NT2/D1 (cell line): Measurements from ENCODE around the gene EXOC5.

Source experiments
- DNase-seq: peaks from one replicate; pipeline ENCODE4 v3.0.0-alpha.2; 2011; ENCODE audit warnings: low read depth, low spot score
- H3K27me3 ChIP-seq: 2 replicates; pipeline ENCODE4 v1.6.0; 2011; ENCODE audit warnings: mild to moderate bottlenecking; ENCODE audit not compliant: insufficient read length, insufficient read depth
- H3K36me3 ChIP-seq: 2 replicates; pipeline ENCODE4 v1.6.1; 2011; ENCODE audit warnings: mild to moderate bottlenecking, low read length, mixed read lengths; ENCODE audit not compliant: insufficient read depth, insufficient read length
- H3K4me1 ChIP-seq: 2 replicates; pipeline ENCODE4 v1.5.1; 2011; ENCODE audit not compliant: insufficient read depth, insufficient read length
- H3K4me3 ChIP-seq: 2 replicates; pipeline ENCODE4 v1.5.1; 2011; ENCODE audit warnings: low read depth; ENCODE audit not compliant: insufficient read length
- H3K9ac ChIP-seq: 2 replicates; pipeline ENCODE4 v1.6.0; 2011; ENCODE audit warnings: low read depth; ENCODE audit not compliant: insufficient read length
- H3K9me3 ChIP-seq: 2 replicates; pipeline ENCODE4 v1.5.1; 2011; ENCODE audit warnings: mild to moderate bottlenecking, low read length; ENCODE audit not compliant: insufficient read depth
- SUZ12 ChIP-seq: IDR thresholded peaks from 2 replicates; pipeline ENCODE4 v1.6.1; 2011; ENCODE audit not compliant: insufficient read length, insufficient read depth; ENCODE audit errors: extremely low read depth
- YY1 ChIP-seq: IDR thresholded peaks from 2 replicates; pipeline ENCODE4 v1.6.1; 2011; ENCODE audit not compliant: insufficient read length, insufficient read depth
- ZNF274 ChIP-seq: IDR thresholded peaks from 2 replicates; pipeline ENCODE4 v1.6.1; 2011; ENCODE audit warnings: mild to moderate bottlenecking, low read depth, low read length

The EXOC5 gene, protein sequence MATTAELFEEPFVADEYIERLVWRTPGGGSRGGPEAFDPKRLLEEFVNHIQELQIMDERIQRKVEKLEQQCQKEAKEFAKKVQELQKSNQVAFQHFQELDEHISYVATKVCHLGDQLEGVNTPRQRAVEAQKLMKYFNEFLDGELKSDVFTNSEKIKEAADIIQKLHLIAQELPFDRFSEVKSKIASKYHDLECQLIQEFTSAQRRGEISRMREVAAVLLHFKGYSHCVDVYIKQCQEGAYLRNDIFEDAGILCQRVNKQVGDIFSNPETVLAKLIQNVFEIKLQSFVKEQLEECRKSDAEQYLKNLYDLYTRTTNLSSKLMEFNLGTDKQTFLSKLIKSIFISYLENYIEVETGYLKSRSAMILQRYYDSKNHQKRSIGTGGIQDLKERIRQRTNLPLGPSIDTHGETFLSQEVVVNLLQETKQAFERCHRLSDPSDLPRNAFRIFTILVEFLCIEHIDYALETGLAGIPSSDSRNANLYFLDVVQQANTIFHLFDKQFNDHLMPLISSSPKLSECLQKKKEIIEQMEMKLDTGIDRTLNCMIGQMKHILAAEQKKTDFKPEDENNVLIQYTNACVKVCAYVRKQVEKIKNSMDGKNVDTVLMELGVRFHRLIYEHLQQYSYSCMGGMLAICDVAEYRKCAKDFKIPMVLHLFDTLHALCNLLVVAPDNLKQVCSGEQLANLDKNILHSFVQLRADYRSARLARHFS

DNA sequence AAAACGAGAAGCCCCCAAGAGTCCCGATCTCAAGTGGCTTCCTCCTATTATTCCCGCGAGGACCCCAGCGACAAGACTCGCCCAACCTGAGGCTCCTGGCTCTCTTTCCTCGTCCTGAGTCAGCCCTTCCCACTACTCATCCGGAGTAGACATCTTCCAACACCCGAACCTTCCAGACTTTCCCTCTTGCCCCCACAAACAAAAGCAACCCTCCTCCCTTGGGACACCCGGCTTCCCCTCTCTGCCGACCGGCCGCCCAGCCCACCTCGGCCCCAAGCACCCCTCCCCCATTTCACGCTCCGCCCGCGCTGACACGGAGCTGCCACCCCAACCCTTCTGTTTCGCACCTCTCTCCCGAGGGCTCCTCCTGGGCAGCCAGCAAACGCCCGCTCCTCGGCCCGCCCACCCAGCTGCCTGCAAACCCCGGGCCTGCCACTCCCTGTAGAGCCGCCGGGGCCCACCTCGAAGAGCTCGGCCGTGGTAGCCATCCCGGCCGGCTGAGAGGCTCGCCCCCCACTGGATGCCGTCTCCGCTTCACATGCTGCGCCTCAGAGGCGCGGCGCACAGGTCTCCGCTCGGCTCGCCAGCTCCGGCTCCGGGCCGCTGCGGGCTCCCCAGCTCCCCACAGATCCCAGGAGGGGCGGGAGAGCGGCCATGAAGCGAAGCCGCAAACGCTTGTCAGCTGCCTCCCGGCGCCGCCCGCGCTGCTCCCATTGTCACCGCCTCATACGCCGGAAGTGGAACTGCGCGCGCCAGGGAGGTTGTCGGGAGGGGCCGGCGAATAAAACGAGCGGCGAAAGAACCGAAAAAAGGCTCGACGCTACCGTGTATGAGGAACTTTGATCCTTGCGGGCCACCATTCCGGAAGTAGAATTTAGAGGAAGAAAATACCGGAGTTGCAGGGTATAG, at the start of gene EXOC5, which contains the start of gene AP5M1:
Gene EXOC5, minus strand, starts transcription at position 745 of the 909 bp plus-strand sequence. Its CDS starts 257 bp downstream, at position 488.
Gene AP5M1, plus strand, starts transcription at position 811 of the 909 bp plus-strand sequence. CDS start 344 bp downstream, outside the sequence.
- H3K27me3 ChIP-seq = no peaks in the 10 kb centered on the region
- H3K4me3 ChIP-seq = peak within 1 kb of the TSS; percentile 93
- H3K9me3 ChIP-seq = no peaks in the 10 kb centered on the region
- TF ChIP-seq SUZ12 (no peak), ZNF274 (no peak), YY1 (no peak)
- H3K9ac ChIP-seq = peak within 1 kb of the TSS; percentile 91
- H3K36me3 ChIP-seq = peaks cover 4% of the 10 kb centered on the region
- H3K4me1 ChIP-seq = no peaks in the 10 kb centered on the region
- DNase-seq = peak; percentile 82

DNA sequence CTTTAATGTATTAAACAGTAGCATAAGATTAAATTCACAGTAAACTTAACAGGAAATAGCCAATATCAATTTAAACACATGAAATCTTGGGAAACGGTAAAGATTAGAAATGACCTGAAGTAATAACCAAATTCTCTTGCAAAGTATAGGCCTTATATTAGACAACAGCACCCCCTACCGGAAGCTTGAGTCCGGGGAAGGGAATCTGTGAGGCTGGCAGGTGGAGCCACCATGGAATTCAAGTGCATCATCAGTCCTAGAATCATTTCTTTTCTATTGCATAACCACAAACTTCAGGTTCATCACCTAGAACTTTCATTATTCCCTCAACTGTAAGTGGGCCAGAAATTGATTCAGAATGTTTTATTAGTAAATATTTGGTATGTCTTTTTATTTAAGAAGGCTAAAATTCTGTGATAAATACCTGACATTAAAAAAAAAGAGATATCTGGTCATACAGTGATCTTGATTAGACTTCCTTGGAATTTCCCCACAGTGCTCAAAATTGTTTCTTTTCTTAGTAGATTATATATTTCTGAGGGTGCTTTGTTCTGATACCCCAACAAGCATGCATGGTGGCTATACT, 48.6 kb upstream of the EXOC5 start:
- Histone ChIP-seq H3K9ac (no peak overlapping the region), H3K4me3 (no peak overlapping the region), H3K27me3 (no peaks in the 10 kb centered on the region), H3K4me1 (no peaks in the 10 kb centered on the region), H3K36me3 (no peaks in the 10 kb centered on the region), H3K9me3 (no peaks in the 10 kb centered on the region; the same call in 1 of the 2 replicates)
- DNase-seq = peak; percentile 70
- TF ChIP-seq YY1 = no peak
- no peak for TF ChIP-seq ZNF274
- TF ChIP-seq SUZ12 = no peak

DNA sequence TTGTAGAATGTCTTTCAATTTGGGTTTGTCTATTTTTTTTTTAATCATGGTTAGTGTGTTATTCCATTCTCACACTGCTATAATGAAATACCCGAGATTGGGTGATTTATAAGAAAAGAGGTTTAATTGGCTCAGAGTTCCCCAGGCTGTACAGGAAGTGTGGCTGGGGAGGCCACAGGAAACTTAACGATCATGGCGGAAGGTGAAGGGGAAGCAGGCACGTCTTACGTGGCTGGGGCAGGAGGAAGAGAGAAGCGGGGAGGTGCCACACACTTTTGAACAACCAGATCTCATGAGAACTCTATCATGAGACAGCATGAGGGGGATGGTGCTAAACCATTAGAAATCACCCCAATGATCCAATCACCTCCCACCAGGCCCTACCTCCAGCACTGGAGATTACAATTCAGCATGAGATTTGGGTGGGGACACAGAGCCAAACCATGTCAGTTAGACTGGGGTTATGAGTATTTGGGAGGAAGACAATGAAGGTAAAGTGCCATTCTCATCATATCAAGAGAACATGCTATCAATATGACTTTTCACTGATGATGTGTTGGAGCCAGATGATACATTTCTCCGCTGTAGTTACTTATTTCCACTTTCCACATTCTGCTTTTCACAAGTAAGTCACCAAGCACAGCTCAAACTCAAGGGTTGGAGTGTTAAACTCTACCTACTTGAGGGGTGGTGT, 45.8 kb upstream of the EXOC5 start:
- TF ChIP-seq SUZ12 (no peak), ZNF274 (no peak), YY1 (no peak)
- DNase-seq = no peak

DNA sequence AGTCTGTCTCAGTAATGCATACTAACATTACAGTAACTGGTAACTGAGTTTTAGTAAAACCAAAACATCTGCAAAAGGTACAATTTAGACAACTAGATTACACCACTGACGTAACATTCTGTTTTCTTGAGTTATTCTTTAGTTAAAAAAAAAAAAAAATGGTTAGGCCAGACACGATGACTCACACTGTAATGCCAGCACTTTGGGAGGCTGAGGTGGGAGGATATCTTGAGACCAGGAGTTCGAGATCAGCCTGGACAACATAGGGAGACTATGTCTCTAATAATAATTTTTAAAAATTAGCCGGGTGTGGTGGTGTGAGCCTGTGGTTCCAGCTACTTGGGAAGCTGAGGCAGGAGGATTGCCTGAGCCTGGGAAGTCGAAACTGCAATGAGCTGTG, 34.2 kb upstream of the EXOC5 start:
- TF ChIP-seq YY1 (no peak), ZNF274 (no peak), SUZ12 (no peak)
- Histone ChIP-seq H3K9ac (no peak overlapping the region), H3K4me1 (no peaks in the 10 kb centered on the region), H3K36me3 (no peaks in the 10 kb centered on the region), H3K27me3 (no peaks in the 10 kb centered on the region), H3K4me3 (no peak overlapping the region), H3K9me3 (no peaks in the 10 kb centered on the region)
- no peak for DNase-seq

More for the DNA sequence above, 45.8 kb upstream of the EXOC5 start:
- H3K27me3 ChIP-seq = no peaks in the 10 kb centered on the region
- no peaks in the 10 kb centered on the region for H3K36me3 ChIP-seq
- H3K4me3 ChIP-seq = no peak overlapping the region
- no peaks in the 10 kb centered on the region; the same call in 1 of the 2 replicates for H3K9me3 ChIP-seq
- H3K4me1 ChIP-seq = no peaks in the 10 kb centered on the region
- H3K9ac ChIP-seq = no peak overlapping the region

DNA sequence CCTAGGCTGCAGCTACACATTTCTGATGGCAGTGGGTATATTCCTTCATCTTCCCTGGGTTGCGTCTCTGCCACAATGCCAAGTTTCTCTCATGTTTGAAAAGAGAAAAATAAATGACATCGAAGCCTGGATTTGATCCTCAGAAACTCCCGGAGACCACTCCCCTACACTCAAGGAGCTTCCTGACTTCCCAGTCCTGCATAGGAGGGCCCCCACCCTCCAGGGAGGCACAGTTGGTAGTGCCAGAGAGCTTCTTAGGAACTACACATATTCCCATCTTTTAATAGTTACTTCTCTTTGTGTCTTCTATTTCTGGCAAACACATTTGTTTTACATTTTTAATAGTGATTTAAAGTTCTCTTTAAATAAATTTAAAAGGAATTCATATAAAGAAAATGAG, 30.8 kb upstream of the EXOC5 start:
- Histone ChIP-seq H3K9me3 (no peaks in the 10 kb centered on the region), H3K4me1 (no peaks in the 10 kb centered on the region), H3K4me3 (no peak overlapping the region), H3K27me3 (no peaks in the 10 kb centered on the region), H3K9ac (no peak overlapping the region), H3K36me3 (peaks cover 3% of the 10 kb centered on the region)
- TF ChIP-seq YY1 = no peak
- no peak for TF ChIP-seq SUZ12
- no peak for TF ChIP-seq ZNF274
- DNase-seq = no peak

DNA sequence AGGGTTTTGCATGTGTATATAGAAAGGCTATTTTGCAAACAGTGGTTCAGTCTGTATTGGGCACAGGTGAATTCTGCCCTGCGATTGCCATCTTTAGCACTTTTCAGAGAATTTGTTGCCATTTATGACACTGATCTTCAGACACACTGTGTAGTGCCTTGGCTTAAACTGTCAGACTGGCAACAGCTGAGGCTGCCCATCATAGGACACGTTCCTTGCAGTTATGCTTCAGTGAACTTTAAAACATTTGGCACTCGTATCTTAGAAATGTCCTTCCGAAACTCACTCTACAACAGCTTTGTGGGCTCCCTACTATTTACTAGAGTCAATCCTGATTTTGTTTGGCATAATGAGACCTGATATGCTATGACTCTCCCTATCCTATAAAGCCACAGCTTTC, 29.1 kb upstream of the EXOC5 start:
- no peaks in the 10 kb centered on the region for H3K4me1 ChIP-seq
- no peaks in the 10 kb centered on the region for H3K27me3 ChIP-seq
- peaks cover 3% of the 10 kb centered on the region for H3K36me3 ChIP-seq
- no peak overlapping the region for H3K9ac ChIP-seq
- no peak overlapping the region for H3K4me3 ChIP-seq
- no peaks in the 10 kb centered on the region for H3K9me3 ChIP-seq
- TF ChIP-seq SUZ12 = no peak
- no peak for TF ChIP-seq ZNF274
- TF ChIP-seq YY1 = no peak
- DNase-seq = no peak
